Measurements from ENCODE around the gene PIGU. TPM values are rescaled to one million over a fixed set of nuclear protein-coding genes. Genes with fewer than 3 reads are reported as not detected.
A peak's percentile ranks its signal among the peaks of the same experiment; 100 is the strongest.

Gene PIGU
- total RNA-seq, 1 donor from 2014 or later, result 40.1 TPM

- Histone ChIP-seq H3K4me3 (peak overlapping the region; percentile 69), H3K4me2 (peak overlapping the region; percentile 99), H4K20me1 (ENCODE audit: low read depth) (peaks cover 27% of the 10 kb centered on the region), H3K36me3 (no peaks in the 10 kb centered on the region), H3K9ac (no peak overlapping the region), H3K27me3 (peaks cover 75% of the 10 kb centered on the region), H3K4me1 (no peaks in the 10 kb centered on the region), H3F3A (ENCODE audit: low read depth) (peaks cover 35% of the 10 kb centered on the region), H3K9me3 (ENCODE audit: low read depth) (no peaks in the 10 kb centered on the region), H3K27ac (no peak overlapping the region), H3K79me2 (ENCODE audit: low read depth) (no peaks in the 10 kb centered on the region), H2AFZ (replicated peaks) (peak overlapping the region; percentile 88)
- peak; percentile 89 for DNase-seq (ENCODE audit: low spot score)
- peaks cover 15% of the 10 kb centered on the region for H3K4me1 Mint-ChIP-seq
- peaks cover 31% of the 10 kb centered on the region for H3K27me3 Mint-ChIP-seq (ENCODE audit: insufficient read depth, low read depth)
- peaks cover 7% of the 10 kb centered on the region for H3K36me3 Mint-ChIP-seq
- TF ChIP-seq EZH2 (IDR thresholded peaks at IDR 0.05) (no peak), EZH2phosphoT487 (IDR thresholded peaks at IDR 0.05) (no peak)
- TF ChIP-seq, protein P1, sequence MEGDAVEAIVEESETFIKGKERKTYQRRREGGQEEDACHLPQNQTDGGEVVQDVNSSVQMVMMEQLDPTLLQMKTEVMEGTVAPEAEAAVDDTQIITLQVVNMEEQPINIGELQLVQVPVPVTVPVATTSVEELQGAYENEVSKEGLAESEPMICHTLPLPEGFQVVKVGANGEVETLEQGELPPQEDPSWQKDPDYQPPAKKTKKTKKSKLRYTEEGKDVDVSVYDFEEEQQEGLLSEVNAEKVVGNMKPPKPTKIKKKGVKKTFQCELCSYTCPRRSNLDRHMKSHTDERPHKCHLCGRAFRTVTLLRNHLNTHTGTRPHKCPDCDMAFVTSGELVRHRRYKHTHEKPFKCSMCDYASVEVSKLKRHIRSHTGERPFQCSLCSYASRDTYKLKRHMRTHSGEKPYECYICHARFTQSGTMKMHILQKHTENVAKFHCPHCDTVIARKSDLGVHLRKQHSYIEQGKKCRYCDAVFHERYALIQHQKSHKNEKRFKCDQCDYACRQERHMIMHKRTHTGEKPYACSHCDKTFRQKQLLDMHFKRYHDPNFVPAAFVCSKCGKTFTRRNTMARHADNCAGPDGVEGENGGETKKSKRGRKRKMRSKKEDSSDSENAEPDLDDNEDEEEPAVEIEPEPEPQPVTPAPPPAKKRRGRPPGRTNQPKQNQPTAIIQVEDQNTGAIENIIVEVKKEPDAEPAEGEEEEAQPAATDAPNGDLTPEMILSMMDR (IDR thresholded peaks at IDR 0.05), result no peak
- H3K27ac Mint-ChIP-seq, result no peak overlapping the region
- H3K9me3 Mint-ChIP-seq, result no peaks in the 10 kb centered on the region
- H3K4me3 Mint-ChIP-seq, result peak overlapping the region; percentile 86
These were observed 32.3 kb upstream of the PIGU start for GRCh38 chr20:34709044-34709830.

DNA sequence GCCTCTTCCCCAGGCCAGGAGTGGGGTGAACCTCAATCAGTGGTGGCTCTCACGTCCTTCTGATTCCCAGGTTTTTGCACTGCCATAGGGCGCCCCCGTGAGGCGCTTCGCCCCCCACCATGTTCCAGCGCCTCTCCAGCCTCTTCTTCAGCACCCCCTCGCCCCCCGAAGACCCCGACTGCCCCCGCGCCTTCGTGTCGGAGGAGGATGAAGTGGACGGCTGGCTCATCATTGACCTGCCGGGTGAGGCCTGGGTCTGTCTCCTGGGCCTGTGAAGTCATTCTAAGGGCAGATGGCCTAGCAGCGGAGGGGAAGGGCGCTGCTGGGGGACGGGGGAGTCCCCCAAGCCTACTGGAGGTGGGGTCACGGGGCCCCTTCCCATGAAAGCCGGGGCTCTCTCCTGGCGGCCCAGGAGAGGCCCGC lies 31.7 kb upstream of the PIGU start:
- peak overlapping the region; percentile 99 for H3K4me2 ChIP-seq
- H3K36me3 ChIP-seq, result no peaks in the 10 kb centered on the region
- H3K9me3 ChIP-seq (ENCODE audit: low read depth), result no peaks in the 10 kb centered on the region
- no peak overlapping the region for H3K27ac ChIP-seq
- DNase-seq (ENCODE audit: low spot score), result peak; percentile 72
- peaks cover 36% of the 10 kb centered on the region for H3F3A ChIP-seq (ENCODE audit: low read depth)
- no peaks in the 10 kb centered on the region for H3K4me1 ChIP-seq
- Mint-ChIP-seq H3K4me1 (peaks cover 15% of the 10 kb centered on the region), H3K36me3 (peaks cover 7% of the 10 kb centered on the region), H3K4me3 (peak overlapping the region; percentile 85), H3K9me3 (no peaks in the 10 kb centered on the region), H3K27me3 (ENCODE audit: insufficient read depth, low read depth) (peaks cover 31% of the 10 kb centered on the region), H3K27ac (no peak overlapping the region)
- H4K20me1 ChIP-seq (ENCODE audit: low read depth), result peaks cover 27% of the 10 kb centered on the region
- TF ChIP-seq EZH2phosphoT487 (IDR thresholded peaks at IDR 0.05) (no peak), EZH2 (IDR thresholded peaks at IDR 0.05) (no peak)
- TF ChIP-seq, protein P1 (IDR thresholded peaks at IDR 0.05), result peak; percentile 70
- peaks cover 78% of the 10 kb centered on the region for H3K27me3 ChIP-seq
- no peaks in the 10 kb centered on the region for H3K79me2 ChIP-seq (ENCODE audit: low read depth)
- H3K4me3 ChIP-seq, result peak overlapping the region; percentile 69
- H2AFZ ChIP-seq (replicated peaks), result peak overlapping the region; percentile 88
- no peak overlapping the region for H3K9ac ChIP-seq

- no peaks in the 10 kb centered on the region for H3K4me1 ChIP-seq
- Mint-ChIP-seq H3K27me3 (ENCODE audit: insufficient read depth, low read depth) (peaks cover 42% of the 10 kb centered on the region), H3K9me3 (no peaks in the 10 kb centered on the region), H3K4me3 (no peak overlapping the region), H3K27ac (no peak overlapping the region), H3K36me3 (no peaks in the 10 kb centered on the region), H3K4me1 (peaks cover 24% of the 10 kb centered on the region)
- no peak overlapping the region for H3K4me3 ChIP-seq
- H3K4me2 ChIP-seq, result no peak overlapping the region
- H3K79me2 ChIP-seq (ENCODE audit: low read depth), result no peaks in the 10 kb centered on the region
- H4K20me1 ChIP-seq (ENCODE audit: low read depth), result peaks cover 27% of the 10 kb centered on the region
- peaks cover 36% of the 10 kb centered on the region for H3F3A ChIP-seq (ENCODE audit: low read depth)
- no peak overlapping the region for H3K27ac ChIP-seq
- no peak overlapping the region for H3K9ac ChIP-seq
- H3K9me3 ChIP-seq (ENCODE audit: low read depth), result no peaks in the 10 kb centered on the region
- TF ChIP-seq EZH2 (IDR thresholded peaks at IDR 0.05), result no peak
- no peak for TF ChIP-seq EZH2phosphoT487 (IDR thresholded peaks at IDR 0.05)
- TF ChIP-seq, protein P1 (IDR thresholded peaks at IDR 0.05), result no peak
- H2AFZ ChIP-seq (replicated peaks), result no peak overlapping the region
- no peaks in the 10 kb centered on the region for H3K36me3 ChIP-seq
- peaks cover 92% of the 10 kb centered on the region for H3K27me3 ChIP-seq
- no peak for DNase-seq (ENCODE audit: low spot score)
These were observed 30.3 kb upstream of the PIGU start for GRCh38 chr20:34706912-34707784.
